HepG2 (cell line): ENCODE measurements around the gene SLC29A1. TPM values are rescaled to one million over a fixed set of nuclear protein-coding genes. Genes with fewer than 3 reads are reported as not detected.

Experiments
- AHR ChIP-seq: IDR thresholded peaks from 2 replicates; pipeline ENCODE4 v1.6.1; 2018; ENCODE audit warnings: missing genetic modification reagents, missing compliant biosample characterization
- ATF2 ChIP-seq: sonication (generic); formaldehyde crosslinking; IDR thresholded peaks from 2 replicates; pipeline ENCODE4 v1.4.0; 2020; ENCODE audit warnings: missing genetic modification reagents
- ATF5 ChIP-seq: sonication (generic); formaldehyde crosslinking; IDR thresholded peaks from 2 replicates; pipeline ENCODE4 v1.4.0; 2020; ENCODE audit warnings: mild to moderate bottlenecking, low read depth, missing genetic modification reagents
- BCL3 ChIP-seq: sonication (generic); formaldehyde crosslinking; IDR thresholded peaks from 2 replicates; pipeline ENCODE4 v1.5.1; 2020; ENCODE audit warnings: mild to moderate bottlenecking, missing genetic modification reagents, moderate library complexity
- CAMTA2 ChIP-seq: sonication (generic); formaldehyde crosslinking; IDR thresholded peaks from 2 replicates; pipeline ENCODE4 v1.4.0; 2020; ENCODE audit warnings: mild to moderate bottlenecking, missing genetic modification reagents, borderline replicate concordance
- CCAR2 ChIP-seq: fragments of 200-400 bp; formaldehyde crosslinking; optimal IDR thresholded peaks from 2 replicates; pipeline ENCODE3; 2018; ENCODE audit warnings: low read depth, mild to moderate bottlenecking, low read length, moderate library complexity
- CEBPZ ChIP-seq: IDR thresholded peaks from 2 replicates; pipeline ENCODE4 v1.6.1; 2012; ENCODE audit warnings: low read length, improper control_type of control experiment
- FOXA3 ChIP-seq: IDR thresholded peaks from 2 replicates; pipeline ENCODE4 v1.6.1; 2016; ENCODE audit warnings: missing genetic modification reagents, missing compliant biosample characterization
- FOXO1 ChIP-seq: sonication (generic); formaldehyde crosslinking; IDR thresholded peaks from 2 replicates; pipeline ENCODE4 v1.4.0; 2020; ENCODE audit warnings: missing genetic modification reagents
- IRF2 ChIP-seq: IDR thresholded peaks from 2 replicates; pipeline ENCODE4 v1.6.1; 2018; ENCODE audit warnings: missing genetic modification reagents, missing compliant biosample characterization
- KDM5B ChIP-seq: sonication (generic); formaldehyde crosslinking; IDR thresholded peaks from 2 replicates; pipeline ENCODE4 v1.4.0; 2020; ENCODE audit warnings: missing genetic modification reagents, mild to moderate bottlenecking, borderline replicate concordance
- NCOA1 ChIP-seq: sonication (generic); formaldehyde crosslinking; IDR thresholded peaks from 2 replicates; pipeline ENCODE4 v1.9.0; 2021; ENCODE audit warnings: missing genetic modification reagents
- ONECUT2 ChIP-seq: sonication (generic); formaldehyde crosslinking; IDR thresholded peaks from 2 replicates; pipeline ENCODE4 v1.4.0; 2020; ENCODE audit warnings: missing genetic modification reagents
- PHB2 ChIP-seq: fragments of 450-650 bp; IDR thresholded peaks from 2 replicates; pipeline ENCODE4 v1.6.1; 2018; ENCODE audit not compliant: partially characterized antibody
- RAD51 ChIP-seq: fragments of 450-650 bp; IDR thresholded peaks from 2 replicates; pipeline ENCODE4 v1.6.1; 2016; ENCODE audit warnings: borderline replicate concordance
- SP5 ChIP-seq: IDR thresholded peaks from 2 replicates; pipeline ENCODE4 v1.6.1; 2016; ENCODE audit warnings: low read depth, borderline replicate concordance
- SRSF9 ChIP-seq: fragments of 200-400 bp; formaldehyde crosslinking; IDR thresholded peaks from 2 replicates; pipeline ENCODE4 v1.6.1; 2018; ENCODE audit warnings: borderline replicate concordance, mild to moderate bottlenecking, low read depth, low read length; ENCODE audit not compliant: insufficient read depth, poor library complexity, severe bottlenecking
- TAF15 ChIP-seq: fragments of 200-400 bp; formaldehyde crosslinking; IDR thresholded peaks from one replicate; pipeline ENCODE4 v1.6.1; 2018; ENCODE audit warnings: mild to moderate bottlenecking, low read depth, low read length; ENCODE audit not compliant: poor library complexity, severe bottlenecking
- THAP8 ChIP-seq: sonication (generic); formaldehyde crosslinking; IDR thresholded peaks from 2 replicates; pipeline ENCODE4 v1.5.1; 2020; ENCODE audit warnings: missing genetic modification reagents, mild to moderate bottlenecking, borderline replicate concordance
- ZMAT3 ChIP-seq: sonication (generic); formaldehyde crosslinking; conservative IDR thresholded peaks from 2 replicates; pipeline ENCODE4 v1.7.0; 2021; ENCODE audit warnings: missing genetic modification reagents
- ZNF367 ChIP-seq: sonication (generic); formaldehyde crosslinking; IDR thresholded peaks from 2 replicates; pipeline ENCODE4 v1.4.0; 2020; ENCODE audit warnings: missing genetic modification reagents, borderline replicate concordance
- ZNF431 ChIP-seq: sonication (generic); formaldehyde crosslinking; IDR thresholded peaks from 2 replicates; pipeline ENCODE4 v1.9.0; 2022; ENCODE audit warnings: missing genetic modification reagents, low read depth, mild to moderate bottlenecking, borderline replicate concordance
- polyA plus RNA-seq, 8 experiments: library from polyadenylated mRNA; depleted of rRNA in 3 of 8; stranded (reverse) in 7 of 8; unstranded in 1 of 8; fragments of >200 nt; fragmentation: Illumina TruSeq in 4 of 8; extraction: Trizol in 4 of 8; gene quantifications; 2 replicates each; pipeline versions ENCODE4 v1.2.1 to v1.2.3, GENCODE V29; 2011 to 2016; ENCODE audit warnings: low read depth in 4 of 8, missing spikeins in 1 of 8, mixed read lengths in 1 of 8; ENCODE audit not compliant: insufficient read depth in 1 of 8
- total RNA-seq, 5 experiments: library from RNA; depleted of rRNA; stranded (reverse); fragments of >200 nt; fragmentation: Illumina TruSeq; extraction: Trizol; gene quantifications; 2 replicates each; pipeline ENCODE4 v1.2.3, GENCODE V29; 2016; ENCODE audit warnings: low read depth in 1 of 5

SLC29A1 gene
- total and polyA plus RNA-seq, 2 of the 13 experiments (the other 11 are each of a cell fraction or from before 2014, with no cell fraction given): 43.2 to 106 TPM

- no peak for TF ChIP-seq THAP8 (CRISPR knock-in tag)
- peak; percentile 69; the same call in 1 of the 2 replicates for TF ChIP-seq SP5 (CRISPR knock-in tag)
- TF ChIP-seq BCL3 (CRISPR knock-in tag): peak; percentile 23; the same call in 1 of the 2 replicates
- TF ChIP-seq ZNF431: peak; percentile 42; the same call in 1 of the 2 replicates
- TF ChIP-seq CEBPZ: no peak
- TF ChIP-seq FOXA3 (CRISPR knock-in tag): peak; percentile 82
- TF ChIP-seq ONECUT2 (CRISPR knock-in tag): no peak; the same call in 1 of the 2 replicates
- no peak for TF ChIP-seq RAD51
- no peak for TF ChIP-seq SRSF9
- TF ChIP-seq IRF2 (CRISPR knock-in tag): no peak
- TF ChIP-seq KDM5B (CRISPR knock-in tag): no peak
- peak; percentile 46; the same call in 1 of the 2 replicates for TF ChIP-seq AHR (CRISPR knock-in tag)
- TF ChIP-seq CCAR2: no peak
- TF ChIP-seq NCOA1: no peak
- no peak for TF ChIP-seq ZMAT3 (CRISPR knock-in tag)
- TF ChIP-seq ATF5 (CRISPR knock-in tag): 0 out of 2 replicates have a peak, but pooled peaks have one; percentile 8
- TF ChIP-seq FOXO1: peak; percentile 55; the same call in 1 of the 2 replicates
- TF ChIP-seq TAF15: no peak
- TF ChIP-seq PHB2: no peak
- TF ChIP-seq CAMTA2 (CRISPR knock-in tag): 0 out of 2 replicates have a peak, but pooled peaks have one; percentile 34
- TF ChIP-seq ZNF367: no peak
- TF ChIP-seq ATF2 (CRISPR knock-in tag): no peak
Measured at GRCh38 chr6:44237021-44237812, 13.8 kb downstream of the SLC29A1 start (continued).
